GM18861 (cell line): ENCODE data around the gene GABBR1.

Experiments used
- ATAC-seq: cut with Tn5 transposase; IDR thresholded peaks from one replicate; pipeline ENCODE4 v1.9.1; 2021; ENCODE audit not compliant: unreplicated experiment

Gene GABBR1

DNA sequence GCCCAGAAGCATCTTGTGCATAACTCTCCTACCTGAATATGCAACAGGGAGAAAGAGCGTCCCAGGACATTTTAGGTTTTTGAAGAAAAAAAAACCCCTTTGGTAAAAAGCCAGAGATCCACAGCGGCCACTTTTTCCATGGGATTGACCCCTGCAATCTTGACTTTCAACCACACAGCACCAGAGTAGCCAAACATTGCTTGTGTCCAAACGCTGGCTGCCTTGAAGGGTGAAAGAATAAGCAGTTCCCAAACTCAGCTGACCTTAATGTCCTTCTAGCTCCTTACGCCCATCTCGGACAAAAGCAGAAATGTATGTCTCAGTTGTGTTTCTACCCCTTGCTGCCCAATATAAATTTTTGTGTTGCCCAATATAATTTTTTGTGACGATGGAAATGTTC is 22.7 kb upstream of the GABBR1 start:
- no peak for ATAC-seq

DNA sequence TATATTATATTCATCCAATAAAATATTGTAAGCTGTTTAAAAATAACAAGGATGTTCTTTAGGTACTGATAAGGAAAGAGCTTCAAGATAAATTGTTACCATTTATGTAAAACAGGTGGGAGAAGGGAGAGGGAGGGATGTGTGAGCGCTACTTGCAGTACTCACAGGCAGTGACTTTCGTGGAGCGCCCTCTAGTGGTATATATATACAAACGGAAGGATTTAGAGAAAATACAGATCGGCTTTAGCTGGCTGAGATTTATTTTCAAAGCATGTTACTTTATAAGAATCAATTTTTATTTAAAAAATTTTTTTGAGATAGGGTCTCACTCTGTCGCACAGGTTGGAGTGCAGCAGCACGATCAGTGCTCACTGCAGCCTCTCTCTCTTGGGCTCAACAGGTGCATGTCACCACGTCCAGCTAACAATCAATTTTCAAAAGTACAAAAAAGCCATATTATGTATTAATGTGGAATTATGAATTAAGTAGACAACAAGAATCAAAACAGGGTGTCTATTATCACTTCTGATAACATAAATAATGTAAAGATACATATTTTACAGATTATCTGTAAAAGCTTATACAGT is 20.6 kb upstream of the GABBR1 start:
- no peak for ATAC-seq

DNA sequence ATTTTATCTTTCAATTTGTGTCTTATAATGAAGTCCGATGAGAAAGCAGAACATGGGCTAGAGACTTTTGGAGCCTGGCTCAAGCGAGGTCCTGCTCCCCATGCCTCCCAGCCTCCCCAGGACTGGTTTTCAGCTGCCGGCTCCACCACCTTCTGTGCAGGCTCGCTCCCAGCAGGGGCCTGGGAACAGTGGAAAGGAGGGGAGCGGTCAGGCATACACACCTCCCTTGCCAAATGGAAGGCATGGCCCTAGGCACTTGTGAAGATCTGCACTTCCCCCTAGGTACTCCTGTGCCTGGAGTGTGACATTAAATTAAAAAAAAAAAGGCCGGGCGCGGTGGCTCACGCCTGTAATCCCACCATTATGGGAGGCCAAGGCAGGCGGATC is 19.2 kb upstream of the GABBR1 start:
- ATAC-seq: no peak

DNA sequence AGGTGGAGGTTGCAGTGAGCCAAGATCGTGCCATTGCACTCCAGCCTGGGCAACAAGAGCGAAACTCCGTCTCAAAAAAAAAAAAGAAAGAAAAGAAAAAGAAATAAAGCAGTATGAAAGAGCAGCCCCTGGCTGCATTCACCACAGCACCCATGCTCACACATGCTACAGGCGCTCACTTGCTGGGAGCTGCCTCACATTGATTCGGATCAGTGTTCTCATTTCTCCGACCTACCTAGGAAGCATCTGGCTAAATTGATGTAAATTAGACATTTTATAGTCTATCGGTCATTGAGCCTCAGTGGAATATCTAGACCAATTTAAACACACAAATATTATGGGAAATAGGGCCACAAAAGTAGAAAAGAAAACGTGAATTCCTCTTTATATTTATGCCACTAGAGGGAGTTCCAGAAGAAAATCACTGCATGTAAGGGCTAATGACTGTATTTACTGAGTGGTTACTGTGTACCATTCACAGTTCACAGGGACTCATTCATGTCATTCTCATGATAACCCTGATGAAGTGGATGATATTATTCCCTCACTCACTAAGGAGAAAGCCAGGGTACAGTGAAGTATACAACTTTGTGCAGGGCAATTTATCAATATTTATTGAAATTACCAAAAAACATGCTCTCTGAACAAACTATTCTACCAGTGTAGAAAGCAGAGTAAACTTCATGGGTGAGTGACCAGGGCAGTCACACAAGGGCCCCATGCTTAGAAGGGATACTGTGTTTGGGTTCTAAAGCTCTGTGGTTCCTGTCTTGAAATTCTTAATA is 18.6 kb upstream of the GABBR1 start:
- ATAC-seq: no peak

DNA sequence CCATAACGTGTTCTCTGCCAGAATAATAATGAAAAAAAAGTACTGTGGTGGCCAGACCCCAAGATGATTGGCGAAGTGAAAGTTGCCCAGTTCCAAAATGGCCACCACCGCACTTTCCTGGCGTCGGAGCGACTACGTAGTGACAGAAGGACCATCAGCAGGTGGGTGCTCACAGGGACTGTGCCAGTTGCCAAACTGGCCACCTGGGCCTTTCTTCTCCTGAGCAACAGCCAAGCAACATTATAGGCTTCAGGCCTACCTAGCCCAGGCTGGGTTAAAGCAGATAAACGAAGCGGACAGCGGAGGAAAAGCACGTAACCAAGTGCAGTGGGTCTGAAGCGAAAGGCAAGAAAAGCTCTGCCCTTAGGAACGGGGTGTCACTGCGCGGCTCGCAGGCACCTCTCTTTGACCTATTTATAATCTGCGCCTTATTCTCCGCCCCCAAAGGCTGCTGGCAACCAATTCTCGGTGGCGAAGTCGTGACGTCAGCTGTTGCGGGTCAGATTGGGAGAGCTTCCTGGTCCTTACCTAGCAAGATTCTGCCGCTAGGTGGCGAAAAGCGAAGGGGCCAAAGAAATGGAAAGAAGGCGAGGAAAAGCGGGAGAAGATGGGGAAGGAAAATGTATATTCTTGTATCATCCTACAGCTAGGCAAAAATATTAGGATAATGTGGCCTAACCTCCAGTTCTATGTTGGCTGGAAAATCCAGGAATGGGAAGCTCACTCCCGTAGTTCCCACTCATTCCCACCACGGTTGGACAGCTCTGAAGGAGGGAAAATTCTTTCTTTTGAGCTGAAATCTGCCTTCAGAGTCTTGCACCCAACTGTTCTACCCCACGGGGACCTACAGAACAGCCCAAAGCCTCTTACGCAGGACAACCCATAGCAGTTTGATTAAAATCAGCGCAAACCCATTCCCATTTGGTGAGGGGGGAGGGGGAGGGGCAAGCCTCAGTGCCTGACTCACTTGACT is 17.0 kb upstream of the GABBR1 start:
- peak; percentile 86 for ATAC-seq

DNA sequence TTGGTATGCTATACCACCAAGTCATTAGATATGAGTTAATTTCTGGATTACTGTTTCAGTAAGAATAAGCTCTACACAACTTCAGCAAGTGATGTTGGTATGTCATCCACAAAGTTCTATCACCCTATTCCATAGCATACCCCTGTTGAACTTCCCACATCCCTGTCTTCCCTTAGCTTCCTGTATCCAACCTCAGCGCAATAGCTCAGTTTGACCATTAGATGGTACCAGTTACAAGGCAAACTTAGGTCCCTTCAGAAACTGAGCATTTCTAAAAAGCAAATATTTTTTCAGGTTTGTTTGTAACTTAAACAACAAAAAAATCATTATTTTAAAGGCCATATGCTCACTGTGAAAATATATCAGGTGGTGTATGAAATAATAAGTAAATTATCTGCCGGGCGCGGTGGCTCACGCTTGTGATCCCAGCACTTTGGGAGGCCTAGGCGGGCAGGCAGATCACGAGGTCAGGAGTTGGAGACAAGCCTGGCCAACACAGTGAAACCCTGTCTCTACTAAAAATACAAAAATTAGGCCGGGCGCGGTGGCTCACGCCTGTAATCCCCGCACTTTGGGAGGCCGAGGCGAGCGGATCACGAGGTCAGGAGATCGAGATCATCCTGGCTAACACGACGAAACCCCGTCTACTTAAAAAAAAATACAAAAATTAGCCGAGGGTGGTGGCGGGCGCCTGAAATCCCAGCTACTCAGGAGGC is 15.1 kb upstream of the GABBR1 start:
- ATAC-seq: no peak

DNA sequence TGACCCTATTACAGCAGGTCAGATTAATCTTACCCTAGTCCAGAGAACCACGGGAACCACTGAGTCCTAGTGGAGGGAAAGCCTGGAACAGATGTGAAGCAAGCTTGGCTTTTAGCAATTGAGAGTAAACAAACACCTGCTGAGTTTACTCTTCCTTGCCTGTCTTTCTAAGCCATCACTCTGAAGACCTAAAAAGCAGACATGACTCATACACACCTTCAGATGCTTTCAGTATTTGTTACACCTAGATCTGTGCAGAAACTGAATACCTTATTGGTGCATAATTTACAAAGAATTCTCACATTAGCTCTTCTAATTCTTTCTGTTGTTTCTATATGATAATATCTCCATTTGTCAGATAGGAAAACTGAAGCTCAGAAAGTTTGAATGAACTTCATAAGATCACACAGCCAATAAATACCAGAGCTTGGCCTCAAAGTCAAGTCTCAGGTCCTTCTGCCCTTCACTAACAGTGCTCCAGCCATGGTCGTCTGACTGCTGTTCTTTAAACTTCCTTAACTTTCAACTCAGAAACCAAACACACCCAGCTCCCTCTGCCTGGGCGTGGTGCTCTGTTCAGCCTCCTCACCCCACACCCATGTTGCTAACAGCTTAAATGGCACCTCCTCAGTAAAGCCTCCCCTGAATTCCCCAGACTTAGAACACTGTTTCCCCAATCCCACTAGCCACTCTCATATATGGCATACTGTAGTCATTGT is 8.6 kb upstream of the GABBR1 start:
- no peak for ATAC-seq

DNA sequence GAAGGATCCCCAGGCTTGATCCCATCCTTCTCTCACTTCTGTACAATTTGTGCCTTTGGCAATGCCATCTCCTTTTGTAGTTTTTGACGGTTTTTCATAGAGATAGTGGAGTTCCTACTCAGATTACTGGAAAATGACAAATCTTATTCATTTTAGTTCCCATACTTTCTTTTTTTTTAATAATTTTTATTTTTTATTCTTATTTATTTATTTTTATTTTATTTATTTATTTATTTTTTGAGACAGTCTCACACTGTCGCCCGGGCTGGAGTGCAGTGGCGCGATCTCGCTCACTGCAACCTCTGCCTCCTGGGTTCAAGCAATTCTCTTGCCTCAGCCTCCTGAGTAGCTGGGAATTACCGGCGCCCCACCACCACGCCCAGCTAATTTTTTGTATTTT is 4.3 kb upstream of the GABBR1 start:
- no peak for ATAC-seq

DNA sequence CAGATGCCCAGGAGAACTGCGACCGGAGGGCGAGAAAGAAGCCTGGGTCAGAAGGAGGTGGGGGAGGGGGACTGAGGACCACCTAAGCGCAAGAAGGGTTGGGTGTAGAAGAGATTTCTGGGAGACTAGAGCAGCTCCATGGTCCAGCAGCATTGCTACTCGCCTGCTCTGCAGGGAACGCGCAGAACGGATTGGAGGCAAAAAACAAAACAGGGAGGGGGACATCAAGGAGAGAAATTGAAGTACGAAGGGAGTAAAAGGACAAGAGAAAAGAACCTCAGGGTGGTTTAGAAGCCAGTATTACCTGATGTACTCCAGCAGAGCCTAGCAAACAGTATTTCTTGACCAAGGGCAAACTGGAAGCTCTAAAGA is 537 bp upstream of the GABBR1 start:
- ATAC-seq: no peak

DNA sequence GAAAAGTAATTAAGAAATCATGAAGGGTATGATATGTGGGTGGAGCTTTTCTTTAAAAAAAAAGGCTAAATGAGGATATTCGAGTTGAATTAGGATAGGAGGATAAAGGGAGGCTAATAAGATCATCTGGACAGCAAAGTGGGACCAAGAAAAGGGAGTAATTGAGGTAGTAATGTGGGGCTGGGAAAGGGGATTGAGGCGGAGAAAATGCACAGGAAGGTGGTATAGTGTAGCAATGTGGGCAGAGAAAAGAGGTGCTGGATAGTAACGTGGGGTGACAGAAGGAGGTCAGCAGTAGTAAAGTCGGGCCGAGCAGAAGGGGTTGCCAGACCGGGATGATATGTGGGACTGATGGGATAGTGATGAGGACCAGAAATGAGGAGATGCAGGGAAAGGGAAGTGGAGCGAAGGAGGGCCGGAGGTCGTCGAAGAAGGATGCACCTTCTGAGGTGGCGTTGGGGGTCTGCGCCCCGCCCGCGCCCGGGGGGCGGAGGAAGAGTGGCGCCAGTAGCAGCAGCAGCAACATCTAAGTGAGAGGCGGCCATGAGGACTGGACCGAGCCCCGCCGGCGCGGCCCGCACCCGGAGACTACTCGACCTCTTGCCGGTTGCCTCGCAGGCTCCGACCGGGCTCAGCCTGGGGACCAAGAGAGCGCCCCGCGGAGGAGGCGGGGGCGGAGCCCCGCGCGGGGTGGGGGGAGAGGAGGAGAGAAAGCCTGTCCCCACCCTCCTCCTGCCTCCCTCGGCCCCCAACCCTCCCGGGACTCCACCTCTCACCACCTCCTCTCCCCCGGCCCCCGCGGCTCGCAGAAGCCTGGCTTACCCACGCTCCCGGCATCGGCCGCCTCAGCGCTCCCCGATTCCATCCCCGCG is 887 bp downstream of the GABBR1 start:
- no peak for ATAC-seq

DNA sequence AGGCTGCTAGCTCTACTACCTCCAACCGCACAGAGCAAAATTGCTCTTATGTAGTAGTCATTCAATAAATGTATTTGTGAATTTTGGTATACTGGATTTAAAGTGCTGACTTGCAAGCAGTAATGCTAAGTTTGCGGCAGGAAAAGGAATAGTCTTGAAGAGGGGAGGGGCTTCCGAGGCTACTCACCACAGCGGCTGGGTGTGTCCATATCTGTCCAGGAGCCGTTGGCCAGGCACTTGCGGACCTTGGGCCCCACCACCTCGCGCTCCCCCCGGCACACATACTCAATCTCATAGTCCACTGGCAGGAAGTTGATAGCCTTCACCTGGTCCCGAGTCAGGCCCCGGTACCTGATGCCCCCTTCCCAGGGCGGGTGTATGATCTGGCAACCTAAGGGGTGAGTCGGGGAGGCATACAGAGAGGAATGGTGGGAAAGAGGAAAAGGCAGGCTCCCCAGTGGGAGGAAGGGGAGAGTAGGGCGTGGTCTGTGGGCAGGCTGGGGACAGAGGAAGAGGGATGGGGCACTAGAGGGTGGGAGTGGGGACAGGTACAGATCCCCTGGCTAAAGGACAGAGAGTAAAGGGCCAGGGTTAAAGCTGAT is 1.7 kb downstream of the GABBR1 start:
- ATAC-seq: no peak

DNA sequence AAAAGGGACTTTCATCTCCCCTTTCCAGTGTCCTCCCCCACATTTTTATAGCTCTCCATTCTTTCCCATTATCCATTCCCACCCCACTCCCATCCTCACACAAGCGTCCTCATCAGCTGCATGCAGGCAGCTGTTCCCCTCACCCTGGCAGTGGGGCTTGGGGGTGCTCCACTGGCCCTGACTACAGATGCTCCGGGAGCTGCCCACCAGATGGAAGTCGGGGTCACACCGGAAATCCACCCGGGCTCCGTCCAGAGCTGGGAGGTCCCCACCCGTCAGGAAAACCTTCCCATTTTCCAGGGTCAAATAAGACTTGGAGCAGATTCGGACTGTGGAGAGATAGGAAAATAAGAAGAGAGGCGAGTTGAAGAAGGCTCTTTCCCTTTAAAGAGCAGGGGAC is 2.7 kb downstream of the GABBR1 start:
- ATAC-seq: no peak

DNA sequence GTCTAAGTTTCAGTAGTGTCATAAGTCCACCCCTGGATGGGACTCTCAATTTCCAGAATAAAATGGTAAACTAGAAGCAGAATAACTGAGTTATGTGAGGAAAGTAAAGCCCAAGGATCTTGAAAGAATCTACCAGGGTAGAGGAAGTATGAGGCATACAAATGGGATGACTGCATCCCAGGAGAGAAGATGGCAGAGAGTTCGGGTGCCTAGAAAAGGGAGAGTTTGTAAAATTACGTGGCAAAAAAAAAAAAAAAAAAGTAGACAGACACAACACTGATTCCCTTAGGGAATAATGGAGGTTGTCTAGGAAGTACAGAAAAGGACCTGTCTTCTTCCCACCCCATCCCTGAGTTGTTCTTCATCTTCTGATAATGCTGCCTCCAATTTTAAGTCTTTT is 3.4 kb downstream of the GABBR1 start:
- ATAC-seq: no peak

DNA sequence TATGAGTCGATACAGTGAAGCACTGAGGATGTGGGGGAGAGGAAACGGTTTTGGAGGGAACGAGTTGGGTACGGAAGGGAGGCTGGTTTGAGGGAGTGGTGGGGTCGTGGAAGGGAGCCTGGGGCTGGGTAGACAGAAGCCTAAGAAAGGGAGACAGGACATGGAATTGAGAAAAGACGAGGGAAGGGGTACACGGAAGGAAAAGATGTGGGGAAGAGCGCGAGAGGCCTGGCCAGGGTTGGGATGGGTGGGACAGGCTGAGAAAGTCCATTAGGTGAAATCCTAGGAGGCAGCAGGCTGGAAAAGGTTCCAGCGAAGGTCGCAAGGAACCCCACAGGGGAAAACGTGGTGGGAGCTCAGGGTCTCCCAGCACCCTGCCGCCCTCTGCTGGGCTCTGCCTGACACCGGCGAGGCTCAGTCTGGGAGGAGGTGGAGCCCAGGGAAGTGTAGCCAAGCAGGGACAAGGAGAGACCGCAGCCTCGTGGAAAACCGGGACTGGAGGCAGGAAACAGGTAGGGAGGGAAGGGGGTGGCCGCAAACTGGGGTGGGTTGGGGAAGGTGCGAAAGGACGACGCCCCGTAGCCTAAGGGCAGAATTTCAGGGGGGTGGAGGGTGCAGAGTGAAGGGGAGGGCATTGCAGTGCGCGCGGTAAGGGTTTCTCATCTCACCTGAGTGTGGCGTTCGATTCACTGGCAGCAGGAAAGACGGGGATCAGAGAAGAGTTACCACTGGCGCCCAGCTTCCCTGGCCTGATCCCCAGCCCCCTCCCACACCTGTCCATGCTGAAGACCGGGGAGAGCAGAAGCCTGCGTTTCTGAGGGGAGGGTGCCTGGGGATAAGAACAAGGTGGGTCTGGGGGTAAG is 4.3 kb downstream of the GABBR1 start:
- ATAC-seq: no peak

DNA sequence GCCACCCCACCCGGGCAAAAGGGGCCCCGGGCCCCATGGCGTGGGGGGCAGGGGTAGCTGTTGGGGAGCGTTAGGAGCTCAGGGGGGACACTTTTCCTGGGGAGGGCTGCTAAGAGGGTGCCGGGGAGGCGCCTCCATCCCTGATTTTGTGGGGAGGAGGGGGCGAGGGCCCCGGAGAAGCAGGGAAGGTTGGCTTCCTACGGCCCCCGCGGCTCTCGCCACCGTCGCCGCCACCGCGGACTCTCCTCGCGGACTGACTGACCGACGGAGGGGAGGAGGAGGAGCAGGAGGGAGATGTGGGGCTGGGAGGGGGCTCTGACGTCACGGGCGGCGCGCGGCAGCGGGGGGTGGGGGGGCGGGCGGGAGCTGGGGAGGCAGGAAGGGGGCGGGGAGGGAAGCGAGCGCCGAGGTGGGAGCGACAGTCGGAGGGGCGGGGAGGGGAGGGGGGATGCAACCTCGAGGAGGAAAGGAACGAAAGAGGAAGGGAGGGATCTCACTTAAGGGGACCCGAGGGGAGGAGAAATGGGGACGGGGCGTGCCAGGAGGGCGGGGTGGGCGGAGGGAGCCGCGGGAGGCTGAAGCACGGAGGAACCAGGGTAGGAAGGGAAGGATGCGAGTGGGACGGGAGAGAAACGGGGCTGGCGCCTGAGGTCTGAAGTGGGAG is 5.1 kb downstream of the GABBR1 start:
- ATAC-seq: no peak

DNA sequence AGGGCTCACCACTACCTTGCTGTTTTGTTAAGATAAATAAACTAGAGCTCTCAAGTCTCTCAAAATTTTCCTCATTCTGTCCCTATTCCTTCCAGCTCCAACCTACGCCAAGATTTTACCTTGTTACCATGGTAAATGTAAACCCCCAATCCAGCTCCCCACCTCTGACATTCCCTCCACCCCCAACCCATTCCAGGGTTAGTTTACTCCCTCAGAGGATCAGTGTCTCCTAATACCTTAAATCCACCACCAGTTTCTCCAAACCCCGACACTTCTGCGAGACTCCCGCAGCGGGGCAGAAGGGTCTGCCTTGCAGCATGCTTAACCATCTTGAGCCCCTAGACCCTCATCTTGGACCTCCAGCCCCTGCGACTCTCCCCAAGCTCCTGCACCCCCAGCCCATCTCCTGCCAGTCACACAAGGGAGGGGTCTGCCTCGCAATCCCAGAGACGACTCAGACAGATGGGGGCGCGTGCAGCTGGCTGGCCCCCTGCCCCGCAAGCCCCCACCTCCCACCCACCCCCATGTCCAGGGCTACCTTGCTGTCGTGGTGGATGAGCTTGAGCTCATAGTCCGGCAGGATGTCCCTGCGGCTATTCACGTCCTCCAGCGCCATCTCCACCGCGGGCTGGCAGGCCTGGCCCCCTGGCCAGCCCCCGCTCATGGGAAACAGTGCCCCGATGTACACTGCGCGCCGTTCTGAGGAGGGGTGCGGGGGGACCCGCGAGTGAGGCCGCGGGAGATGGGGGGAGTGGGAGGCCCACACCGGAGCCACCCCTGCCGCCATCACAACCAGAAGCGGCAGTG is 5.8 kb downstream of the GABBR1 start:
- no peak for ATAC-seq
